Fibroblast of the aortic adventitia (primary cell): ENCODE data around the gene AKAP1. TPM values are rescaled to one million over a fixed set of nuclear protein-coding genes. Genes with fewer than 3 reads are reported as not detected.
A peak's percentile ranks its signal among the peaks of the same experiment; 100 is the strongest.

Experiments used
- DNase-seq: peaks from one replicate; pipeline ENCODE4 v3.0.0-alpha.2; 2010; ENCODE audit warnings: low read depth
- H3K4me3 ChIP-seq: 2 replicates; pipeline ENCODE4 v1.5.1; 2011; ENCODE audit warnings: low read depth, mild to moderate bottlenecking, control low read depth, low read length, moderate library complexity
- total RNA-seq: library from RNA; depleted of rRNA; stranded (reverse); fragments of >200 nt; gene quantifications from 2 replicates; pipeline ENCODE4 v1.2.3, GENCODE V29; 2012; ENCODE audit warnings: low replicate concordance
- TF ChIP-seq, protein P1 (sequence below): IDR thresholded peaks from 2 replicates; pipeline ENCODE4 v1.5.1; 2011; ENCODE audit warnings: mild to moderate bottlenecking, low read length, control low read depth, inconsistent platforms; ENCODE audit not compliant: insufficient read depth

The AKAP1 gene
- total RNA-seq, 1 donor = 12.9 TPM

- TF ChIP-seq, protein P1, sequence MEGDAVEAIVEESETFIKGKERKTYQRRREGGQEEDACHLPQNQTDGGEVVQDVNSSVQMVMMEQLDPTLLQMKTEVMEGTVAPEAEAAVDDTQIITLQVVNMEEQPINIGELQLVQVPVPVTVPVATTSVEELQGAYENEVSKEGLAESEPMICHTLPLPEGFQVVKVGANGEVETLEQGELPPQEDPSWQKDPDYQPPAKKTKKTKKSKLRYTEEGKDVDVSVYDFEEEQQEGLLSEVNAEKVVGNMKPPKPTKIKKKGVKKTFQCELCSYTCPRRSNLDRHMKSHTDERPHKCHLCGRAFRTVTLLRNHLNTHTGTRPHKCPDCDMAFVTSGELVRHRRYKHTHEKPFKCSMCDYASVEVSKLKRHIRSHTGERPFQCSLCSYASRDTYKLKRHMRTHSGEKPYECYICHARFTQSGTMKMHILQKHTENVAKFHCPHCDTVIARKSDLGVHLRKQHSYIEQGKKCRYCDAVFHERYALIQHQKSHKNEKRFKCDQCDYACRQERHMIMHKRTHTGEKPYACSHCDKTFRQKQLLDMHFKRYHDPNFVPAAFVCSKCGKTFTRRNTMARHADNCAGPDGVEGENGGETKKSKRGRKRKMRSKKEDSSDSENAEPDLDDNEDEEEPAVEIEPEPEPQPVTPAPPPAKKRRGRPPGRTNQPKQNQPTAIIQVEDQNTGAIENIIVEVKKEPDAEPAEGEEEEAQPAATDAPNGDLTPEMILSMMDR = peak; percentile 68
- H3K4me3 ChIP-seq = no peak overlapping the region
- DNase-seq = peak; percentile 42
These were observed 36.4 kb downstream of the AKAP1 start for GRCh38 chr17:57121308-57122042.

DNA sequence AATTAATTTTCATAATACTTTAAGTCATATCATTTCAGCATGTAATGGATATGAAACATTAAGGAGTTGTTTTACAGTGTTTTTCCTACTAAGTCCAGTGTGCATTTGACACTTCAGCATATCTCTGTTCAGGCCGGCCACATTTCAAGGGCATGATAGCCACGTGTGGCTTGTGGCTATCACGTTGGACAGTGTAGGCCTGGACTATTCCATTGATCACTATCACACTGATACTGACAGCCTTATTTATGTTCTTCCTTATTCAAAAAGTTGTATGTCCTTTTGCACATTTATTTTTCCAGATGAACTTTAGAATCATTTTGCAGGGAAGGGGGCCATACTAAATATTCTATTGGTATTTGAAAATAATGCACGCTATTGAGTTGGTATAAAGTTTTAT, 39.0 kb downstream of the AKAP1 start:
- DNase-seq = no peak
- TF ChIP-seq, protein P1 = no peak
- H3K4me3 ChIP-seq = no peak overlapping the region

GRCh38 chr17:57125406-57125805, 40.4 kb downstream of the AKAP1 start:
- TF ChIP-seq, protein P1 = no peak
- DNase-seq = no peak
- no peak overlapping the region for H3K4me3 ChIP-seq

- TF ChIP-seq, protein P1 = no peak
- no peak overlapping the region for H3K4me3 ChIP-seq
- no peak for DNase-seq
These were observed 40.8 kb downstream of the AKAP1 start for GRCh38 chr17:57125866-57126265.

DNA sequence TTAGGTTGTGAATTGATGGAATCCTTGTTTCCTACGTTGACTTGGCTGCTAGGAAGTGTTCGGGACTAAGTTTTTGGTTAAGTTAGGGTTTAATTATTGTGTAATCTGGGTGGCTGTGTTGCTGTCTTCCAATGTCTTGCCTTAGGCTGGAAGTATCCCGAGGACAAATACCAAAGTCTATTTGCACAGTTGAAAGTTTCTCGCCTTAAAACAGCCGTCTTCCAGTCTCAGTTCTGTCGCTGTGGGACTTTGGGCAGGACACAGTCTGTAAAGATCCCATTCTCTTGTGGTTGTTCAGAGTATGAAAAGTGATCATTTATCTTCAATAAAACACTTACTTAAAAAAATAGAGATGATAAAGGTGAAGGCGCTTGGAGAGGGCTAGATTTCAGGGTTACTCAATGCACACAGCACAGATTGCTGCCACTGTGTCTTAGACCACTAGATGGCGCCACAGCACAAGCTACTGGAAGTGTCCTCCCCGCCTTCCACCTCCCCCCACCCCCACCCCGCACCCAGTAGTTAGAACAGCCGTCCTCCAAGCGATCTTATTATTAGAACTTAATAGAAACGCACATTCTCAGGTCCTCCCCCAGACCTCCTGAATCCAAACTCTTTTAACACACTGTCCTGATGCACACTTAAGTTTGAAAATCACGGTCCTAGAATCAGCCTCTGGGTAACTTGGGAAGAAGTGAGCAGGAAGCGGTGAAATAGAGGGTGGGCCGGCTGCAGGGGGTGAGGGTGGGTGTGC, 45.8 kb downstream of the AKAP1 start:
- H3K4me3 ChIP-seq = peak overlapping the region; percentile 56
- TF ChIP-seq, protein P1 = peak; percentile 87
- peak; percentile 82 for DNase-seq

- no peak for DNase-seq
- TF ChIP-seq, protein P1 = no peak
- no peak overlapping the region for H3K4me3 ChIP-seq
These were observed 47.6 kb downstream of the AKAP1 start for GRCh38 chr17:57132663-57133062.
